ENCODE data around the gene OR6B3. TPM values are rescaled to one million over a fixed set of nuclear protein-coding genes. Genes with fewer than 3 reads are reported as not detected.

Gene OR6B3
- total RNA-seq, 1 donor from 2014 or later = not detected

DNA sequence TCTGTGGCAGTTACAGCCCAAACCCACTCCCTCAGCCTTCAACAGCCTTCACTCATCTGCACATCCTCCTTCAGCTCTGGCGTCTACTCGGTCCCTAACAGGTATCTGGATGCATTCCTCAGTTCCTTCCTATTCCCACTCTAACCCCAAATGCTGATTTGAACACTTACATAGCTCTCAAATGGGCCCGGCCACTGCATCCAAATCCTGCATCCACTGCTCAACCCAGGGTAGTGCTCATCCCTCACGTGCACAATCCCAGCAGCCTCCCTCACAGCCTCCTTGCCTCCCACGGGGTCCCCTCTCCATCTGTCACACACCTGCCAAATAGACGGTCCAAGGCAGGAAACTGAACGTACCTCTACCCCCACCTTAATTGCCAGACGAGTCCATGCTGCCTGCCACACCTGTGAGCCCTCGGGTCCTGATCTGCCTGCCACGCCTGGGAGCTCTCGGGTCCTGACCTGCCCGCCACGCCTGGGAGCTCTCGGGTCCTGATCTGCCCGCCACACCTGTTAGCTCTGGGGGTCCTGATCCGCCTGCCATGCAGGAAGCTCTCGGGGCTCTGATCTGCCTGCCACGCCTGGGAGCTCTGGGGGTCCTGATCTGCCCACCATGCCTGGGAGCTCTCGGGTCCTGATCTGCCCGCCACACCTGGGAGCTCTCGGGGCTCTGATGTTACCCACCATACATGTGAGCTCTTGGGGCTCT, 9.9 kb downstream of the OR6B3 start:
- no peaks in the 10 kb centered on the region for H3K4me1 Mint-ChIP-seq (ENCODE audit: unreplicated experiment)
- H3K4me3 Mint-ChIP-seq = no peak overlapping the region
- DNase-seq (ENCODE audit: extremely low spot score, unreplicated experiment) = no peak
- H3K9me3 Mint-ChIP-seq = no peaks in the 10 kb centered on the region
- no peaks in the 10 kb centered on the region for H3K36me3 Mint-ChIP-seq
- H3K27me3 Mint-ChIP-seq = peaks cover 49% of the 10 kb centered on the region
- TF ChIP-seq, protein P1, sequence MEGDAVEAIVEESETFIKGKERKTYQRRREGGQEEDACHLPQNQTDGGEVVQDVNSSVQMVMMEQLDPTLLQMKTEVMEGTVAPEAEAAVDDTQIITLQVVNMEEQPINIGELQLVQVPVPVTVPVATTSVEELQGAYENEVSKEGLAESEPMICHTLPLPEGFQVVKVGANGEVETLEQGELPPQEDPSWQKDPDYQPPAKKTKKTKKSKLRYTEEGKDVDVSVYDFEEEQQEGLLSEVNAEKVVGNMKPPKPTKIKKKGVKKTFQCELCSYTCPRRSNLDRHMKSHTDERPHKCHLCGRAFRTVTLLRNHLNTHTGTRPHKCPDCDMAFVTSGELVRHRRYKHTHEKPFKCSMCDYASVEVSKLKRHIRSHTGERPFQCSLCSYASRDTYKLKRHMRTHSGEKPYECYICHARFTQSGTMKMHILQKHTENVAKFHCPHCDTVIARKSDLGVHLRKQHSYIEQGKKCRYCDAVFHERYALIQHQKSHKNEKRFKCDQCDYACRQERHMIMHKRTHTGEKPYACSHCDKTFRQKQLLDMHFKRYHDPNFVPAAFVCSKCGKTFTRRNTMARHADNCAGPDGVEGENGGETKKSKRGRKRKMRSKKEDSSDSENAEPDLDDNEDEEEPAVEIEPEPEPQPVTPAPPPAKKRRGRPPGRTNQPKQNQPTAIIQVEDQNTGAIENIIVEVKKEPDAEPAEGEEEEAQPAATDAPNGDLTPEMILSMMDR (conservative IDR thresholded peaks at IDR 0.05) = no peak
- H3K27ac Mint-ChIP-seq = no peak overlapping the region

DNA sequence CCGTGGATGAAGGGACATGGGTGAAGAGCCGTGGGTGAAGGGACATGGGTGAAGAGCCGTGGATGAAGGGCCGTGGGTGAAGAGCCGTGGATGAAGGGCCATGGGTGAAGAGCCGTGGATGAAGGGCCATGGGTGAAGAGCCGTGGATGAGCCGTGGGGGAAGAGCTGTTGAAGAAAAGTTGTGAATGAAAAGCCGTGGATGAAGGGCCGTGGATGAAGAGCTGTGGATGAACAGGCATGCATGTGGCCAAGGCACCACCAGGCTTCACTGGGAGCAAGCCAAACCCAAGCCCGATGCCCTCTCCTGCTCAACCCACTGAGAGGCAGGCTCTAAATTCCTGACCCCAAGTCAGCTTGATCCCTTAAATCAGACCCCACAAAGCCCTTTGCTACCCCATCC, 10.6 kb downstream of the OR6B3 start:
- Mint-ChIP-seq H3K4me3 (no peak overlapping the region), H3K4me1 (ENCODE audit: unreplicated experiment) (no peaks in the 10 kb centered on the region), H3K27me3 (peaks cover 43% of the 10 kb centered on the region)

DNA sequence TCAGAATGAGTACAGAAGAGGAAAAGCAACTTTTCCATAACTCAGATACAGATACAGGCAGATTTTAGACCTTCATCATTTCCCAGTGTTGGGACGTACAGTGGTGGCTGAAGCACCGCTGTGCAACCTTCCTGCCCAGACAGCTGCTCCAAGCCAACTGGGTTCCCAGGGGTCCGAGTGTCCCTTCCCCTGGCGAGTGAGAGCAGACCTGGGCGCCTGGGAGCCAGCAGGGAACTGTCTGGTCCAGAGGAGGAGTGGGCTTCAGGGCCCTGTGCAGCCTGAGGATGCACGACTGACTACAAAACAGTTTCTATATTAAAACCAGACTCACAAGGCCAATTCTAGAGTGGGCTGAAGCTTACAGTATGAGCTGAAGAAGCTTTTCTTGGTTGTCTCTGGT, 12.0 kb downstream of the OR6B3 start:
- no peaks in the 10 kb centered on the region for H3K36me3 Mint-ChIP-seq
- TF ChIP-seq, protein P1 (conservative IDR thresholded peaks at IDR 0.05) = no peak
- H3K27ac Mint-ChIP-seq = no peak overlapping the region
- H3K9me3 Mint-ChIP-seq = no peaks in the 10 kb centered on the region
- no peaks in the 10 kb centered on the region for H3K4me1 Mint-ChIP-seq (ENCODE audit: unreplicated experiment)
- no peak overlapping the region for H3K4me3 Mint-ChIP-seq
- no peak for DNase-seq (ENCODE audit: extremely low spot score, unreplicated experiment)
- H3K27me3 Mint-ChIP-seq = peaks cover 29% of the 10 kb centered on the region

More for the DNA sequence above, 10.6 kb downstream of the OR6B3 start:
- no peaks in the 10 kb centered on the region for H3K36me3 Mint-ChIP-seq
- TF ChIP-seq, protein P1 (conservative IDR thresholded peaks at IDR 0.05) = no peak
- H3K27ac Mint-ChIP-seq = no peak overlapping the region
- no peaks in the 10 kb centered on the region for H3K9me3 Mint-ChIP-seq
- DNase-seq (ENCODE audit: extremely low spot score, unreplicated experiment) = no peak

DNA sequence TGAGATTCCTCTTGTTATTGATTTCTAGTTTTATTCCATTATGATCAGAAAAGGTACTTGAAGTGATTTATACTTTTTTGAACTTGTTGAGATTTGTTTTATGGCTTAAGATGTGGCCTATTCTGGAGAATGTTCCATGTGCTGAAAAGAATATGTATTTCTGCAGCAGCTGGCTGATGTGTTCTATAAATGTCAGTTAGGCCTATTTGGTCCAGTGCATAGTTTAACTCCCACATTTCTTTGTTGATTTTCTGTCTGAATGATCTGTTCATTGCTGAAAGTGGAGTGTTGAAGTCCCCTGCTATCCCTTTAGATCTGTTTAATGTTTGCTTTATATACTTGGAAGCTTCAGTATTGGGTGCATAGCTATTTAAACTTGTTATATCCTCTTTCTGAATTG, 16.0 kb downstream of the OR6B3 start:
- no peak for DNase-seq (ENCODE audit: extremely low spot score, unreplicated experiment)
- TF ChIP-seq, protein P1 (conservative IDR thresholded peaks at IDR 0.05) = no peak
- H3K4me3 Mint-ChIP-seq = no peak overlapping the region
- H3K36me3 Mint-ChIP-seq = no peaks in the 10 kb centered on the region
- no peaks in the 10 kb centered on the region for H3K9me3 Mint-ChIP-seq
- H3K27ac Mint-ChIP-seq = no peak overlapping the region
- H3K27me3 Mint-ChIP-seq = peaks cover 5% of the 10 kb centered on the region
- H3K4me1 Mint-ChIP-seq (ENCODE audit: unreplicated experiment) = no peaks in the 10 kb centered on the region

DNA sequence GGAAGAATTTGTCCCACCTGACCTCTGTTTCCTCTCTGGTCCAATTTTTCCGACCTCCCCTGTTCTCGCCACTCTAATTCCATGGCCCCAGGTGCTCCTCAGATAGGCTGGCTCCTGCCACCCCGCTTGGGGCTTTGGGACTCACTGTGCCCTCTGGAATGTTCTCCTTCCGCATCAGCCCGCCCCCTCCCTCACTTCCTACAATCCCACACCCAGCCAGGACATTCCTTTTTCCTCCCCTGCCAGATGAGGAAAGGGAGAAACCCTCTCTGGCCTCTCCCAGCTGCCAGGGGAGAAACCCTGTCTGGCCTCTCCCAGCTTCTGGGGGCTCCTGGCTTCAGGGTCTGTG, 20.0 kb downstream of the OR6B3 start:
- no peaks in the 10 kb centered on the region for H3K4me1 Mint-ChIP-seq (ENCODE audit: unreplicated experiment)
- no peaks in the 10 kb centered on the region for H3K36me3 Mint-ChIP-seq
- TF ChIP-seq, protein P1 (conservative IDR thresholded peaks at IDR 0.05) = no peak
- H3K9me3 Mint-ChIP-seq = no peaks in the 10 kb centered on the region
- no peak overlapping the region for H3K27ac Mint-ChIP-seq
- H3K27me3 Mint-ChIP-seq = peaks cover 36% of the 10 kb centered on the region
- H3K4me3 Mint-ChIP-seq = no peak overlapping the region
- DNase-seq (ENCODE audit: extremely low spot score, unreplicated experiment) = no peak
